ENCODE results near the gene RHBDL2. TPM values are rescaled to one million over a fixed set of nuclear protein-coding genes. Genes with fewer than 3 reads are reported as not detected.

The RHBDL2 gene
- total and polyA plus RNA-seq, 2 experiments from 2014 or later = 0.90 to 1.2 TPM

- ATAC-seq = no peak
- H3F3A ChIP-seq (replicated peaks; ENCODE audit: low read depth) = no peaks in the 10 kb centered on the region
- no peak overlapping the region for H3K27ac Mint-ChIP-seq
Observed at GRCh38 chr1:38848071-38848470, 93.6 kb downstream of the RHBDL2 start.

More at GRCh38 chr1:38848071-38848470, 93.6 kb downstream of the RHBDL2 start:
- no peaks in the 10 kb centered on the region for H3K9me3 Mint-ChIP-seq
- no peaks in the 10 kb centered on the region for H3K27me3 ChIP-seq (ENCODE audit: insufficient read depth)
- peaks cover 18% of the 10 kb centered on the region; the same call in 1 of the 2 replicates for H3K36me3 ChIP-seq (ENCODE audit: insufficient read depth)
- H3K27me3 Mint-ChIP-seq (ENCODE audit: insufficient read depth, low read depth, poor library complexity) = no peaks in the 10 kb centered on the region
- 0 out of 2 replicates have a peak, but pooled peaks cover 3% of the 10 kb centered on the region for H3K4me1 ChIP-seq (ENCODE audit: insufficient read depth)
- no peaks in the 10 kb centered on the region; the same call in 1 of the 2 replicates for H3K79me2 ChIP-seq (replicated peaks; ENCODE audit: insufficient read depth)
- no peaks in the 10 kb centered on the region for H3K4me1 Mint-ChIP-seq
- H3K4me2 ChIP-seq = no peak overlapping the region
- no peak overlapping the region for H3K27ac ChIP-seq (ENCODE audit: low read depth)
- H4K20me1 ChIP-seq (replicated peaks; ENCODE audit: insufficient read depth) = 0 out of 2 replicates have a peak, but pooled peaks cover 9% of the 10 kb centered on the region
- no peak overlapping the region for H3K4me3 ChIP-seq
- TF ChIP-seq EZH2 (IDR thresholded peaks at IDR 0.05; ENCODE audit: low read depth, unreplicated experiment) (no peak), ZNF331 (CRISPR knock-in tag; IDR thresholded peaks at IDR 0.05; ENCODE audit: low read depth) (no peak), ZNF114 (CRISPR knock-in tag; IDR thresholded peaks at IDR 0.05) (no peak), NANOG (IDR thresholded peaks at IDR 0.05; ENCODE audit: borderline replicate concordance) (no peak), ZNF462 (CRISPR knock-in tag; IDR thresholded peaks at IDR 0.05) (no peak), STAT1 (IDR thresholded peaks at IDR 0.05; ENCODE audit: unreplicated experiment) (no peak), POLR2AphosphoS5 (IDR thresholded peaks at IDR 0.05; ENCODE audit: low read depth) (no peak)
- TF ChIP-seq, protein P1, sequence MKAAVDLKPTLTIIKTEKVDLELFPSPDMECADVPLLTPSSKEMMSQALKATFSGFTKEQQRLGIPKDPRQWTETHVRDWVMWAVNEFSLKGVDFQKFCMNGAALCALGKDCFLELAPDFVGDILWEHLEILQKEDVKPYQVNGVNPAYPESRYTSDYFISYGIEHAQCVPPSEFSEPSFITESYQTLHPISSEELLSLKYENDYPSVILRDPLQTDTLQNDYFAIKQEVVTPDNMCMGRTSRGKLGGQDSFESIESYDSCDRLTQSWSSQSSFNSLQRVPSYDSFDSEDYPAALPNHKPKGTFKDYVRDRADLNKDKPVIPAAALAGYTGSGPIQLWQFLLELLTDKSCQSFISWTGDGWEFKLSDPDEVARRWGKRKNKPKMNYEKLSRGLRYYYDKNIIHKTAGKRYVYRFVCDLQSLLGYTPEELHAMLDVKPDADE (IDR thresholded peaks at IDR 0.05) = no peak
- TF ChIP-seq, protein P2, sequence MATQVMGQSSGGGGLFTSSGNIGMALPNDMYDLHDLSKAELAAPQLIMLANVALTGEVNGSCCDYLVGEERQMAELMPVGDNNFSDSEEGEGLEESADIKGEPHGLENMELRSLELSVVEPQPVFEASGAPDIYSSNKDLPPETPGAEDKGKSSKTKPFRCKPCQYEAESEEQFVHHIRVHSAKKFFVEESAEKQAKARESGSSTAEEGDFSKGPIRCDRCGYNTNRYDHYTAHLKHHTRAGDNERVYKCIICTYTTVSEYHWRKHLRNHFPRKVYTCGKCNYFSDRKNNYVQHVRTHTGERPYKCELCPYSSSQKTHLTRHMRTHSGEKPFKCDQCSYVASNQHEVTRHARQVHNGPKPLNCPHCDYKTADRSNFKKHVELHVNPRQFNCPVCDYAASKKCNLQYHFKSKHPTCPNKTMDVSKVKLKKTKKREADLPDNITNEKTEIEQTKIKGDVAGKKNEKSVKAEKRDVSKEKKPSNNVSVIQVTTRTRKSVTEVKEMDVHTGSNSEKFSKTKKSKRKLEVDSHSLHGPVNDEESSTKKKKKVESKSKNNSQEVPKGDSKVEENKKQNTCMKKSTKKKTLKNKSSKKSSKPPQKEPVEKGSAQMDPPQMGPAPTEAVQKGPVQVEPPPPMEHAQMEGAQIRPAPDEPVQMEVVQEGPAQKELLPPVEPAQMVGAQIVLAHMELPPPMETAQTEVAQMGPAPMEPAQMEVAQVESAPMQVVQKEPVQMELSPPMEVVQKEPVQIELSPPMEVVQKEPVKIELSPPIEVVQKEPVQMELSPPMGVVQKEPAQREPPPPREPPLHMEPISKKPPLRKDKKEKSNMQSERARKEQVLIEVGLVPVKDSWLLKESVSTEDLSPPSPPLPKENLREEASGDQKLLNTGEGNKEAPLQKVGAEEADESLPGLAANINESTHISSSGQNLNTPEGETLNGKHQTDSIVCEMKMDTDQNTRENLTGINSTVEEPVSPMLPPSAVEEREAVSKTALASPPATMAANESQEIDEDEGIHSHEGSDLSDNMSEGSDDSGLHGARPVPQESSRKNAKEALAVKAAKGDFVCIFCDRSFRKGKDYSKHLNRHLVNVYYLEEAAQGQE (IDR thresholded peaks at IDR 0.05; ENCODE audit: unreplicated experiment) = no peak
- H3K4me3 Mint-ChIP-seq = no peak overlapping the region
- no peak overlapping the region for H2AFZ ChIP-seq
- H3K9me2 ChIP-seq (ENCODE audit: insufficient read depth) = no peaks in the 10 kb centered on the region
- no peak for DNase-seq (ENCODE audit: low spot score)
- H3K36me3 Mint-ChIP-seq (ENCODE audit: low read depth) = peaks cover 51% of the 10 kb centered on the region
